Measurements from ENCODE around the gene OTUD6A. TPM values are rescaled to one million over a fixed set of nuclear protein-coding genes. Genes with fewer than 3 reads are reported as not detected.

The OTUD6A gene
- total RNA-seq, 1 donor from 2014 or later, result not detected

DNA sequence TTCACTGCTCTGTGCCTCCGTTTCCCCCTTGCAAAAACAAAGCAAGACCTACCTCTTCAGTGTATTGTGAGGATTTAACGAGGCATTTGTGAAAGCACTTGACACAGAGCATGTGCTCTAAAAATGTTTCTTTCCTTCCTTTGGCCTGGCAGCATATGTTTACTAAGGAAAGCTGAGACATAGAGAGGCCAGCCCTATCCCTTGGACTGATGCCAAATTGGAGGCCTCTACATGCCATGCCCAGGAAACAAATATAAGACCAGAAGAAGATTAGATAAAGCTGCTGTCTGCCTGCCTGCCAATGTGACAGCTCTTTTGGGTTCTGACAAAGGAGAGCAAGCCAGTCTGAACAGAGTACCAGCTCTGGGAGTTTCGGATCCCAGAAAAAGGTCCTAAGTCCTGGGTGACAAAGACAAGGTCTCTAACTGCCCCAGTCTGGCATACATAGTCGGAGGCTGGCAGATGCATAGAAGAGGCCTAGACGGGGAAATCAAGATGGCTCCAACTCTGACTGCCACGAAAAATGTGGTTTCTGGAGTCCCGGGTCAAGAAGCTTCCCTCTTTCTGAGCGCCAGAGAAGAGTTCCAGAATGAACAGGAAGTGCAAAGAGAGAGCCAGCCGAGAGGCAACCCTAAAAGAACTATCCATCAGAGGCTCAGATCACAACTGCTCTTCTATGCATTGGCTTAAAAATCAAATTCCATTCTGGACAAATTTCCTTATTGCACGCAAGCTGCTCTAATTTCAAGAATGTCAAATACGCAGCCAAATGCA, 25.8 kb downstream of the OTUD6A start:
- H3K9me3 ChIP-seq (ENCODE audit: low read depth), result no peaks in the 10 kb centered on the region
- no peak overlapping the region for H3K4me3 Mint-ChIP-seq
- H3K27ac Mint-ChIP-seq, result no peak overlapping the region
- H3K36me3 Mint-ChIP-seq, result no peaks in the 10 kb centered on the region
- TF ChIP-seq EZH2 (IDR thresholded peaks at IDR 0.05) (no peak), EZH2phosphoT487 (IDR thresholded peaks at IDR 0.05) (no peak)
- TF ChIP-seq, protein P1, sequence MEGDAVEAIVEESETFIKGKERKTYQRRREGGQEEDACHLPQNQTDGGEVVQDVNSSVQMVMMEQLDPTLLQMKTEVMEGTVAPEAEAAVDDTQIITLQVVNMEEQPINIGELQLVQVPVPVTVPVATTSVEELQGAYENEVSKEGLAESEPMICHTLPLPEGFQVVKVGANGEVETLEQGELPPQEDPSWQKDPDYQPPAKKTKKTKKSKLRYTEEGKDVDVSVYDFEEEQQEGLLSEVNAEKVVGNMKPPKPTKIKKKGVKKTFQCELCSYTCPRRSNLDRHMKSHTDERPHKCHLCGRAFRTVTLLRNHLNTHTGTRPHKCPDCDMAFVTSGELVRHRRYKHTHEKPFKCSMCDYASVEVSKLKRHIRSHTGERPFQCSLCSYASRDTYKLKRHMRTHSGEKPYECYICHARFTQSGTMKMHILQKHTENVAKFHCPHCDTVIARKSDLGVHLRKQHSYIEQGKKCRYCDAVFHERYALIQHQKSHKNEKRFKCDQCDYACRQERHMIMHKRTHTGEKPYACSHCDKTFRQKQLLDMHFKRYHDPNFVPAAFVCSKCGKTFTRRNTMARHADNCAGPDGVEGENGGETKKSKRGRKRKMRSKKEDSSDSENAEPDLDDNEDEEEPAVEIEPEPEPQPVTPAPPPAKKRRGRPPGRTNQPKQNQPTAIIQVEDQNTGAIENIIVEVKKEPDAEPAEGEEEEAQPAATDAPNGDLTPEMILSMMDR (IDR thresholded peaks at IDR 0.05), result no peak
- no peaks in the 10 kb centered on the region for H4K20me1 ChIP-seq (ENCODE audit: low read depth)
- H3K9ac ChIP-seq, result no peak overlapping the region
- no peaks in the 10 kb centered on the region for H3K36me3 ChIP-seq
- no peaks in the 10 kb centered on the region for H3K4me1 ChIP-seq
- no peak for DNase-seq (ENCODE audit: low spot score)
- no peaks in the 10 kb centered on the region for H3F3A ChIP-seq (ENCODE audit: low read depth)
- peaks cover 6% of the 10 kb centered on the region for H3K4me1 Mint-ChIP-seq
- no peak overlapping the region for H2AFZ ChIP-seq (replicated peaks)
- no peak overlapping the region for H3K27ac ChIP-seq
- H3K79me2 ChIP-seq (ENCODE audit: low read depth), result no peaks in the 10 kb centered on the region
- H3K27me3 ChIP-seq, result no peaks in the 10 kb centered on the region
- H3K4me2 ChIP-seq, result no peak overlapping the region
- H3K27me3 Mint-ChIP-seq (ENCODE audit: insufficient read depth, low read depth), result peaks cover 5% of the 10 kb centered on the region
- H3K4me3 ChIP-seq, result no peak overlapping the region
- H3K9me3 Mint-ChIP-seq, result no peaks in the 10 kb centered on the region

DNA sequence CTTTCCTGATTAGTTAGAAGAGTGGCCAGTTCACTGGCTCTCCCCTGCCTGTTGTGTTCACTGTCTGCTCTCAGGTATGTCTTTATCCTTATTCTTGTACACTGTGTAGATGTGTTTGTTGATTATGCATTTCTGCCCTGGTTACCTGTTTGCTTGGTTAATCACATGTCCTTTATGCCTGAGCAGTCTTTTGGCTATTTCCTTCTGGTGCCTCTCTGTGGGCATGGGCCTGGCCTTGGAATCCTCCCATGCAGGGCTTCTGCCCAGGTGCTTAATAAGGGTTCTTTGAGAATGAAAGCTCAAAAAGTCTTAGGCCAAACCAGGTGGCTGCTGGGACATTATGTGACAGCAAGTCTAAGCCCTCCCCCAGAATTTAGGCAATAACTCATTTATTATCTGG, 26.5 kb downstream of the OTUD6A start:
- Mint-ChIP-seq H3K9me3 (peaks cover 3% of the 10 kb centered on the region), H3K4me1 (peaks cover 5% of the 10 kb centered on the region), H3K27ac (no peak overlapping the region), H3K4me3 (no peak overlapping the region), H3K36me3 (no peaks in the 10 kb centered on the region), H3K27me3 (ENCODE audit: insufficient read depth, low read depth) (peaks cover 4% of the 10 kb centered on the region)
- no peak overlapping the region for H3K4me3 ChIP-seq
- no peak overlapping the region for H3K4me2 ChIP-seq
- TF ChIP-seq, protein P1 (IDR thresholded peaks at IDR 0.05), result no peak
- TF ChIP-seq EZH2phosphoT487 (IDR thresholded peaks at IDR 0.05) (no peak), EZH2 (IDR thresholded peaks at IDR 0.05) (no peak)
- H3K27ac ChIP-seq, result no peak overlapping the region
- no peaks in the 10 kb centered on the region for H3K9me3 ChIP-seq (ENCODE audit: low read depth)
- DNase-seq (ENCODE audit: low spot score), result no peak
- no peak overlapping the region for H2AFZ ChIP-seq (replicated peaks)
- H3K36me3 ChIP-seq, result no peaks in the 10 kb centered on the region
- H3F3A ChIP-seq (ENCODE audit: low read depth), result no peaks in the 10 kb centered on the region
- no peaks in the 10 kb centered on the region for H3K27me3 ChIP-seq
- H3K9ac ChIP-seq, result no peak overlapping the region
- H3K4me1 ChIP-seq, result no peaks in the 10 kb centered on the region
- H3K79me2 ChIP-seq (ENCODE audit: low read depth), result no peaks in the 10 kb centered on the region
- H4K20me1 ChIP-seq (ENCODE audit: low read depth), result no peaks in the 10 kb centered on the region

DNA sequence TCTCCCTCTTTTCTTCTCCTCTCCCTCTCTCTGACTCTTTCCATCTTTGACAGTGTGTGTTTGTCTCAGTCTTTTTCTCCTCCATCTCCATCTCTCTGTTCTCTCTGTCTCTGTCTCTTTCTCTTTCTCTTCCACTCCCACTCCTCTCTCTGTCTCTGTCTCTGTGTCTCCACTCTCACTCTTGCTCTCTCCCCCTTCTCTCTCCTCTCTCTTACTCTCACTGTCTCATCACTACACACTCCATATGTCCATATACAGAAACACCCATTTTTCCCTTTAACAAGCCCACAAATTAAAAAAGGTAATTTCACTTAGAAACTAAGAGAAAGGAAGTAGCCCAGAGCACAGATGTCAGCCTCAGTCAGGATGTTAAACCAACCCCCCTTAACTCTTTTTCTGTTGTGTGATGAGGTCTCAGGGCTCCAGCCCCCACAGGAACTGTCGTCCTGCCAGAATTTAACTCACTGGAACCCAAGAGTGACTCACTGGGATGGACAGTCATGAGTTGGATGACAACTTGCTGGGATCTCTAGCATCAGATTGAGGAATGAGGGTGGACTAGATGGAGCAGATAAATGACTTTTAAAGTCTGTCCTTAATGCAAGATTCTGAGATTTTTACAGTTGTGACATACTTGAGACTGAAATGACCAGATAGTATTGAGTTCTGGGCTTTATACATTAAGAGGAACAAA, 27.5 kb downstream of the OTUD6A start:
- no peaks in the 10 kb centered on the region for H3K27me3 ChIP-seq
- H3F3A ChIP-seq (ENCODE audit: low read depth), result no peaks in the 10 kb centered on the region
- no peak overlapping the region for H3K27ac Mint-ChIP-seq
- H3K4me1 ChIP-seq, result no peaks in the 10 kb centered on the region
- no peak overlapping the region for H3K4me3 ChIP-seq
- no peak overlapping the region for H3K9ac ChIP-seq
- H4K20me1 ChIP-seq (ENCODE audit: low read depth), result no peaks in the 10 kb centered on the region
- no peaks in the 10 kb centered on the region for H3K79me2 ChIP-seq (ENCODE audit: low read depth)
- H3K27me3 Mint-ChIP-seq (ENCODE audit: insufficient read depth, low read depth), result peaks cover 2% of the 10 kb centered on the region
- no peaks in the 10 kb centered on the region for H3K36me3 ChIP-seq
- no peak for DNase-seq (ENCODE audit: low spot score)
- peaks cover 3% of the 10 kb centered on the region for H3K9me3 Mint-ChIP-seq
- H3K36me3 Mint-ChIP-seq, result no peaks in the 10 kb centered on the region
- no peaks in the 10 kb centered on the region for H3K4me1 Mint-ChIP-seq
- no peak overlapping the region for H3K27ac ChIP-seq
- no peak overlapping the region for H3K4me2 ChIP-seq
- no peak overlapping the region for H3K4me3 Mint-ChIP-seq
- no peaks in the 10 kb centered on the region for H3K9me3 ChIP-seq (ENCODE audit: low read depth)
- TF ChIP-seq, protein P1 (IDR thresholded peaks at IDR 0.05), result no peak
- TF ChIP-seq EZH2 (IDR thresholded peaks at IDR 0.05) (no peak), EZH2phosphoT487 (IDR thresholded peaks at IDR 0.05) (no peak)
- no peak overlapping the region for H2AFZ ChIP-seq (replicated peaks)
